ENCODE measurements around the gene RHBDD2. TPM values are rescaled to one million over a fixed set of nuclear protein-coding genes. Genes with fewer than 3 reads are reported as not detected.
"Not testable (repeated sequence)": the region's sequence is repeated elsewhere in the genome, so short reads cannot be mapped to it uniquely, and the experiment has no call there.

Gene RHBDD2
- total and polyA plus RNA-seq, 2 experiments from 2014 or later: 61.1 to 178 TPM

DNA sequence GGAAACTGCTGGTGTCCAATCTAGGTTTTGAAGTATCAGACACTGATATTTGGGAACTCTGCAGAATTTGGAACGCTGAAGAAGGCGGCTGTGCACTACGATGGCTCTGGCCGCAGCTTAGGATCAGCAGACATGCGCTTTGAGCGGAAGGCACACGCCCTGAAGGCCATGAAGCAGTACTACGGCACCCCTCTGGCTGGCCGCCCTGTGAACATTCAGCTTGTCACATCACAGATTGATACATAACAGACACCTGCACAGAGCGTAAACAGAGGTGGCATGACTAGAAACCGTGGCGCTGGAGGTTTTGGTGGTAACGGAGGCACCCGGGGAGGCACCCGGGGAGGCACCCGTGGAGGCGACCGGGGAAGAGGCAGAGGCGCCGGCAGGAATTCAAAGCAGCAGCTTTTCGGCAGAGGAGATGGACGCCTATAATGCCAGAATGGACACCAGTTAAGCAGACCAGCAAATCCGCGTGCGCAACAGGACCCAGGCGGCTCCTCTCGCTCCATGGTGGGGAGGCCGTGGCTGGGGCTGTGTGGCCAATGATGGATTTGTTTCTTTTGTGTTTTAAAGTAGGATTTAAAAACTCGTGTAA is 43.0 kb upstream of the RHBDD2 start:
- 84% methylated on average over 28 of the region's 29 CpGs for WGBS (ENCODE audit: low lambda C conversion rate, missing lambda C conversion rate)

DNA sequence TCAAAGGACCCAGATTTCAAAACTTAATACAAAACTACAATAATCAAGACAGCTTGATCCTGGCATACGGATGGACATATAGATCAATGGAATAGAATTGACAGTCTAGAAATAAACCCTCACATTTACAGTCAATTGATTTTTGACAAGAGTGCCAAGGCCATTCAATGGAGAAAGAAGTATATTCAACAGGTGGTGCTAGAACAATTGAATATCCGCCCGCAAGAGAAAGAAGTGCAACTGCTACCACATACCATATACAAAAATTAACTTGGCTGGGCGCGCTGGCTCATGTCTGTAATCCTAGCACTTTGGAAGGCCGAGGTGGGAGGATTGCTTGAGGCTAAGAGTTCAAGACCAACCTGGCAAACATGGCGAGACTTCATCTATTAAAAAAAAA is 42.0 kb upstream of the RHBDD2 start:
- Histone ChIP-seq H3K27ac (no peak overlapping the region), H3K4me3 (no peak overlapping the region)
- WGBS (ENCODE audit: low lambda C conversion rate, missing lambda C conversion rate): 94% methylated on average over 7 of the region's 7 CpGs

More for the DNA sequence above, 43.0 kb upstream of the RHBDD2 start:
- no peak overlapping the region for H3K27ac ChIP-seq
- no peaks in the 10 kb centered on the region for H3K9me2 ChIP-seq (replicated peaks; ENCODE audit: insufficient read depth)
- no peaks in the 10 kb centered on the region for H3K79me2 ChIP-seq
- H3K4me2 ChIP-seq: no peak overlapping the region
- H3K36me3 ChIP-seq (replicated peaks; ENCODE audit: insufficient read depth, low read depth): no peaks in the 10 kb centered on the region
- DNase-seq (ENCODE audit: low spot score): no peak
- H3K4me1 ChIP-seq (ENCODE audit: insufficient read depth): no peaks in the 10 kb centered on the region
- no peaks in the 10 kb centered on the region for H3K27me3 ChIP-seq
- H4K20me1 ChIP-seq (ENCODE audit: insufficient read depth, poor library complexity, severe bottlenecking): no peaks in the 10 kb centered on the region
- H3K9me3 ChIP-seq (ENCODE audit: low read depth): no peaks in the 10 kb centered on the region
- H3K4me3 ChIP-seq: no peak overlapping the region
- no peak for TF ChIP-seq EZH2phosphoT487 (IDR thresholded peaks at IDR 0.05; ENCODE audit: low read depth, severe bottlenecking, unreplicated experiment)
- no peak for TF ChIP-seq EZH2 (IDR thresholded peaks at IDR 0.05; ENCODE audit: borderline replicate concordance)
- TF ChIP-seq, protein P1, sequence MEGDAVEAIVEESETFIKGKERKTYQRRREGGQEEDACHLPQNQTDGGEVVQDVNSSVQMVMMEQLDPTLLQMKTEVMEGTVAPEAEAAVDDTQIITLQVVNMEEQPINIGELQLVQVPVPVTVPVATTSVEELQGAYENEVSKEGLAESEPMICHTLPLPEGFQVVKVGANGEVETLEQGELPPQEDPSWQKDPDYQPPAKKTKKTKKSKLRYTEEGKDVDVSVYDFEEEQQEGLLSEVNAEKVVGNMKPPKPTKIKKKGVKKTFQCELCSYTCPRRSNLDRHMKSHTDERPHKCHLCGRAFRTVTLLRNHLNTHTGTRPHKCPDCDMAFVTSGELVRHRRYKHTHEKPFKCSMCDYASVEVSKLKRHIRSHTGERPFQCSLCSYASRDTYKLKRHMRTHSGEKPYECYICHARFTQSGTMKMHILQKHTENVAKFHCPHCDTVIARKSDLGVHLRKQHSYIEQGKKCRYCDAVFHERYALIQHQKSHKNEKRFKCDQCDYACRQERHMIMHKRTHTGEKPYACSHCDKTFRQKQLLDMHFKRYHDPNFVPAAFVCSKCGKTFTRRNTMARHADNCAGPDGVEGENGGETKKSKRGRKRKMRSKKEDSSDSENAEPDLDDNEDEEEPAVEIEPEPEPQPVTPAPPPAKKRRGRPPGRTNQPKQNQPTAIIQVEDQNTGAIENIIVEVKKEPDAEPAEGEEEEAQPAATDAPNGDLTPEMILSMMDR (IDR thresholded peaks at IDR 0.05; ENCODE audit: poor library complexity): no peak
- no peak overlapping the region for H2AFZ ChIP-seq

DNA sequence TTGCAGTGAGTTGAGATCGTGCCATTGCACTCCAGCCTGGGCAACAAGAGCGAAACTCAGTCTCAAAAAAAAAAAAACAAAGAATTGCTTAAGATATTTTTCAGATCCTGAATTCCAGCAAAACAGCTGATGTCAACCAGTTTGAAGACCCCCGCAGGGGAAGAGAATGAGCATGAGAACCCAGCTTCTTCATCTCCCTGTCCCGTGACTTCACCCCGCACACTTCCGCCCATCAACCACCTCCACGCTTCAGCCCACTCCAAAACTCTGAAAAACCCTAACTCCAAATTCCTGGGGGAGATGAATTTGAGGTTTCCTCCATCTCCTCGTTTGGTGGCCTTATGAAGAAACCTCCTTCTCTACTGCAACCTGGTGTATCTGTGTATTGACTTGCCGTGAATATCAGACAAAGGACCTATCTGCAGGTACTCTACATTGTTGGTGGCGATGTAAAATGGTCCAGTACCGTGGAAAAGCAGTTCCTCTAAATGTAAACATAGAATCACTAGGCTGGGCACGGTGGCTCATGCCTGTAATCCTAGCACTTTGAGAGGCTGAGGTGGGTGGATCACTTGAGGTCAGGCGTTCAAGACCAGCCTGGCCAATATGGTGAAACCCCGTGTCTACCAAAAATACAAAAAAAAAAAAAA is 40.4 kb upstream of the RHBDD2 start:
- H3K27me3 ChIP-seq; DNase-seq (ENCODE audit: low spot score); H3K9me3 ChIP-seq (ENCODE audit: low read depth); H3K4me2 ChIP-seq; H3K4me3 ChIP-seq; H3K9me2 ChIP-seq (replicated peaks; ENCODE audit: insufficient read depth); H2AFZ ChIP-seq; H3K79me2 ChIP-seq; H3K36me3 ChIP-seq (replicated peaks; ENCODE audit: insufficient read depth, low read depth); H3K27ac ChIP-seq; H4K20me1 ChIP-seq (ENCODE audit: insufficient read depth, poor library complexity, severe bottlenecking): not testable (repeated sequence)
- H3K4me1 ChIP-seq (ENCODE audit: insufficient read depth): peaks cover 13% of the 10 kb centered on the region
- WGBS (ENCODE audit: low lambda C conversion rate, missing lambda C conversion rate): 87% methylated on average over 14 of the region's 14 CpGs

More for the DNA sequence above, 42.0 kb upstream of the RHBDD2 start:
- Histone ChIP-seq H3K27me3 (no peaks in the 10 kb centered on the region), H3K36me3 (replicated peaks; ENCODE audit: insufficient read depth, low read depth) (no peaks in the 10 kb centered on the region), H2AFZ (no peak overlapping the region), H3K9me3 (ENCODE audit: low read depth) (no peaks in the 10 kb centered on the region), H3K79me2 (no peaks in the 10 kb centered on the region), H3K4me2 (no peak overlapping the region), H3K9me2 (replicated peaks; ENCODE audit: insufficient read depth) (no peaks in the 10 kb centered on the region), H4K20me1 (ENCODE audit: insufficient read depth, poor library complexity, severe bottlenecking) (no peaks in the 10 kb centered on the region), H3K4me1 (ENCODE audit: insufficient read depth) (no peaks in the 10 kb centered on the region)
- TF ChIP-seq EZH2phosphoT487 (IDR thresholded peaks at IDR 0.05; ENCODE audit: low read depth, severe bottlenecking, unreplicated experiment): no peak
- no peak for TF ChIP-seq EZH2 (IDR thresholded peaks at IDR 0.05; ENCODE audit: borderline replicate concordance)
- TF ChIP-seq, protein P1 (IDR thresholded peaks at IDR 0.05; ENCODE audit: poor library complexity): no peak
- DNase-seq (ENCODE audit: low spot score): no peak

DNA sequence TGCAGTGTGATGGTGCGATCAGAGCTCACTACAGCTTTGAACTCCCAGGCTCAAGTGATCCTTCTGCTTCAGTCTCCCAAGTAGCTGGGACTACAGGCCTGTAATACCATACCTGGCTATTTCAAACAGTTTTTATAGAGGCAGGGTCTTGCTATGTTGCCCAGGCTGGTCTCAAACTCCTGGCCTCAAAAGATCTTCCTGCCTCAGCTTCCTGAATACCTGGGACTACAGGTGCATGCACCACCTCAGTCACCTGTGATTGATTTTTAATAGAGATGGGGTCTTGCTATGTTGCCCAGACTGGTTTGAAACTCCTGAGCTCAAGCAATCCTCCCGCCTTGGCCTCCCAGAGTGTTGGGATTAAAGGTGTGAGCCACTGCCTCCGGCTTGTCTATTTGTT is 38.8 kb upstream of the RHBDD2 start:
- no peak overlapping the region for H3K27ac ChIP-seq
- H3K9me2 ChIP-seq (replicated peaks; ENCODE audit: insufficient read depth): no peaks in the 10 kb centered on the region
- 91% methylated on average over 3 of the region's 3 CpGs for WGBS (ENCODE audit: low lambda C conversion rate, missing lambda C conversion rate)
- H2AFZ ChIP-seq: no peak overlapping the region
- no peaks in the 10 kb centered on the region for H3K79me2 ChIP-seq
- H4K20me1 ChIP-seq (ENCODE audit: insufficient read depth, poor library complexity, severe bottlenecking): no peaks in the 10 kb centered on the region
- H3K36me3 ChIP-seq (replicated peaks; ENCODE audit: insufficient read depth, low read depth): no peaks in the 10 kb centered on the region
- H3K4me1 ChIP-seq (ENCODE audit: insufficient read depth): peaks cover 18% of the 10 kb centered on the region
- no peak overlapping the region for H3K4me2 ChIP-seq
- H3K9me3 ChIP-seq (ENCODE audit: low read depth): no peaks in the 10 kb centered on the region
- no peak for DNase-seq (ENCODE audit: low spot score)
- no peaks in the 10 kb centered on the region for H3K27me3 ChIP-seq
- H3K4me3 ChIP-seq: no peak overlapping the region
- no peak for TF ChIP-seq EZH2 (IDR thresholded peaks at IDR 0.05; ENCODE audit: borderline replicate concordance)
- TF ChIP-seq, protein P1 (IDR thresholded peaks at IDR 0.05; ENCODE audit: poor library complexity): no peak
- no peak for TF ChIP-seq EZH2phosphoT487 (IDR thresholded peaks at IDR 0.05; ENCODE audit: low read depth, severe bottlenecking, unreplicated experiment)
